NCI-H69 (cell line): ENCODE results near the gene AFF1.
"Not testable (repeated sequence)": the region's sequence is repeated elsewhere in the genome, so short reads cannot be mapped to it uniquely, and the experiment has no call there.

Experiments
- DNase-seq: peaks from one replicate; lab custom pipeline; 2025; lab: John Stamatoyannopoulos, UW

AFF1 gene

GRCh38 chr4:87080462-87080861 lies 145.7 kb downstream of the AFF1 start:
- DNase-seq = no peak

- no peak for DNase-seq
Measured at GRCh38 chr4:87081826-87082225, 147.0 kb downstream of the AFF1 start.

- not testable (repeated sequence) for DNase-seq
Measured at GRCh38 chr4:87085732-87086131, 150.9 kb downstream of the AFF1 start.

- DNase-seq = no peak
Measured at GRCh38 chr4:87086143-87086805, 151.5 kb downstream of the AFF1 start.

DNA sequence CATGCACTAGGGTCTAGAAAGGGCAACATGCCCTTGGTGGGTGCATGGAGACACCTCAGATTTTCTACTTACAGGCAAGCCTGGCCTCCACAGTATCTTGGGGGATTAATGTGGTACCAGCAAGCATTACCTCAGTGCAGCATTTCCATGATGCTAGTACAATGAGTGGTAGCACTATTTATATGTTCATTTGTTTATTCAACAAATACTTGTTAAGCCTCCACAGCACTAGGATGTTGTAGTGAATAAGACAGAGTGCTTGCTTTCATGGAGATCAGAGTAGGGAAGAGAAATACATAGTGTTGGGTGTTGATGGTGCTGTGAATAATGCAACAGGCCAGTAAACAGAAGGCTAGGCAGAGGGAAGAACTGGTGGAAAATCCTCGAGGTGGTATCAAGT lies 152.2 kb downstream of the AFF1 start:
- DNase-seq = no peak

DNA sequence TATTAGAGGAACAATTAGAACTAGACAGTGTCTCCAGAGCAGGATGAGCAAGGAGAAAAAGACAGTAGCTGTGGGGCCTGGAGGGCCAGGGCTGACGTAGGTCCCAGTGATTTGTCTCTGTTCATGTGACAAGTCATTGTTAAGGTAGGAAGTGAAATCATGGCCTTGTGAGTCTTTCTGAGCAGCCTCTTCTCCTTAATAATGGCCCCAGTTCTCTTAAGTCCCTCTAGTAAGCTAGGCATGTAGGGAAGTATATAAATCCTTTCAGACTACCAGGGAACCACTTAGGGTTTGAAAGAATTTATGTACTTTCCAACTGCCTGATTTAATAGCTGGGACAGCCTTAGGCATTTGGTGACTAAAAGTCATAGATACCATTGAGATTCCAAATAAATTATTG lies 152.6 kb downstream of the AFF1 start:
- DNase-seq = peak; percentile 7

- DNase-seq = peak; percentile 55
Measured at GRCh38 chr4:87088186-87088585, 153.4 kb downstream of the AFF1 start.

DNA sequence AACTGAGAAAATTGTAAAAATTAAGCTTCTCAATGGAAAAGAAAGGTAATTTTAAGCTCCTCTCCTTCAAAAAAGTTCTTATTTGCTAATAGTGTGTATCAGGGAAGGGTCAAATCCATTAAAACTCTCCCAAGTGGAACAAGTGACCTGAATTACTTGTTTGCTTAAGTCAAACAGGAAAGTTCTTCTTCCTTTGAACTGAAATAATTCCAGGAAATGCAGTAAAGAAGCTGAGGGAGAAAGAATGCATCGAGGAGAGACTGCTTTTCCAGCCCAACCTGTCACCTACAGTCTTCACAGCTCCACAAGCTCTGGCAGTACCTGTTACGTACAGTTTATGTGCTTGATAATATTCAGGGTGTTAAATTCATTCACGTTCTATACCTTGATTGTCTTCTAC lies 154.6 kb downstream of the AFF1 start:
- DNase-seq = peak; percentile 12

DNA sequence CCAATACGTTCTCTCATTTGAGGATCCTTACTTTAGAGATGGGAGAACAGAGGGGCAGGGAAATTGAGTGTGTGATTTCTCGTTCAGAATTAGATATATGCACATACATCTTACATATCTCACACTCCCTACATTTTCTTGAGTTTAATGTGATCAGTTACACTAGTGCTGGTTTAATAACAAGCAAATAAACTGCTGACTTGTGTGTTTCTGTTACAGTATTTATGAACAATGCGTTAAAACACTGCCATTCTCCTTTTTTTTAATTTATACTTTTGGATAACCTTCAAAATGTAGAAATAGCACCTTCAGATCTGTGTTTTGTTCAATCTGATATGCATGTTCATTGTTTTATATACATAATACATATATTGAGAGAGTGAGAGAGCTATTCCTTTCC lies 155.5 kb downstream of the AFF1 start:
- no peak for DNase-seq

DNA sequence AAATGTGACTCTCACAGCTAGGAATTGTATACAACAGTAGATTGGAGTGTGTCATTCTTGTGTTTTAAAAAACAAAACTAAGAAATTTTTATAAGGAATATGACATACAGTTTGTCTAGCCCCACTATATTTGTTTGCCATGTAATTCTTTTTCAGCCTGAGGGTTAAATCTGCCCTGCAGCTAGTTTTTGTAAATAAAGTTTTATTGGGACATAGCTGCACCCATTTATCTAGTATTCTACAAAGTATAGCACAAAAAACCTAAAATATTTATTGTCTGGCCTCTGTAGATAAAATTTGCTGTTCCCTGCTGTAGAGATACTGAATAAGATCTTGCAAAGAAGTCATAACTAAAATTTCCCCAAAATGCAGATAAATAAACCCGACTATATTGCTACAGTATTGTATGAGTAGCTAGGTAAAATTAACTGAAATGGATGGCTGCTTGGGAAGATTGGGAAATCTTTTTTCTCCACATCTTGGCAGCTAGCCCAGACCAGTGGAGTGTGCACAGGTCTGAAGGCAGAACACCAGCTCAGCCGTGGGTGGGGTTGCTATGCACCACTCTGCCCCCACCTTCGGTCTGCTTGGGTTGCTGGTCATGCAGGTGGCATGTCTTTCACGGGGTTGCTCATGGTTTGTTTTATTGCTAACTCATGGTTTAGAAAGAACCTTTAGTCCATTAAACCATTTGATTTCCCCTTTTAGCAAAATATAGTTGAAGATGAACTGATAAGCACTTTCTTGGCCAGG lies 157.8 kb downstream of the AFF1 start:
- peak; percentile 85 for DNase-seq

DNA sequence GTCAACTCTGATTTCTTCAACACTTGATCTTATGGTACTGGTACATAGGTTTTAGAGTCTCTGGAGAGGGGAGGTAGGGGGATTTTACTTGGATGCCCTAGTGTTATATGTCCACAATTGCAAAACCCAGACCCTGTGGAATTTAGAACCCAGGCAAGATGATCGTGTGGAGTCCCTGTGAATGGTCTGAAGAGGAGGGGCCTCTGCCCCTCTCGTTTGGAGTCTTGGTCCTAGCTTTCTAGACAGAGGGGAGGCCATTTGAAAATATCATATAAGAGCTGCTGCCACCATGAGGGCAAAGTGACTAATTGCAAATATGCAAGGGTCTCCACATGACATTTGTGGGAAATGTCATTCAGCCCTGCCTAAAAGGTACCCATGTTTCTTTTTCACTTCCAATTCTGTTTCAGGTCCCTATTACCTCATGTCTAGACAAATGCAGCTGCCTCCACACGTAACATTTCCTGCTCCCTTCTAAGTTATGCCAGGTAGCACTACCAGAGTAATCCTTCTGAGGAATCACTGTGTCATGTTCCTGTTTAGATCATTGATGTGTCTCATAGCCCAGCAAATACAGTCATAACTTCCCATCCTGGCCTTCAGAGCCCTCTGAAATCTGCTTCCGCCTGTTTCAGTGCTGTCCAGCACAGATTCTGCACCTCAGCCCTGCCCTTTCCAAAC lies 158.8 kb downstream of the AFF1 start:
- DNase-seq = peak; percentile 76

- no peak for DNase-seq
Measured at GRCh38 chr4:87097075-87097474, 162.3 kb downstream of the AFF1 start.

- DNase-seq = peak; percentile 4
Measured at GRCh38 chr4:87100168-87100567, 165.4 kb downstream of the AFF1 start.

DNA sequence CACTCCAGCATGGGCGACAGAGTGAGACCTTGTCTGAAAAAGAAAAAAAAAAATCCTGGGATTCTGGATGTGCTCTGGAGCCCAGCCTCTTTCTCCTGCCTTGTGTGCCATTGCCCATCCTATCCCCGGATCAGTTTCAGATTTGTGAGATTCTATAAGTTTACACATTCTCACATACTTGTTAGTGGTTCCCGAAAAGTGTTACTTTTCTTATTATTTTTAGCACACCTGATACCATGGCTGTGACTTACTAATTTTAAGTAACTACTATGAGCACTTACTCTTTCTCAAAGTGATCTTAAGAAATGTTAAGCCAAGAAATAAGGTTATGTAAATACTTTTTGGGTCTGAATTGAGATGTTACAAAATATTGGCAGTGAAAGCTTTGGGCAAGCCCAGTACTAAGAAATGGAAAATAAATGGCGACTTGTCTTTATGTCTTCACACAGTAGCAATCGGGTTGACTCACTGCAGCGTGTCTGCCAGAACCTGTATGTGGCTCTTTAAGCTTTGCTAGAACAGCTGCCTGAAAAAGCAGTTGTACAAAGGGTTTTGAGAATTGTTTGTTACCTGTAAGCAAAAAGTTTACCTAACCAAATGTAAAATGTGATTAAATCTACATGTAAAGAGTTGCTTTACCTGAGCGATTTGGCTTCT lies 166.9 kb downstream of the AFF1 start:
- DNase-seq = no peak

- no peak for DNase-seq
Measured at GRCh38 chr4:87103086-87103485, 168.3 kb downstream of the AFF1 start.

DNA sequence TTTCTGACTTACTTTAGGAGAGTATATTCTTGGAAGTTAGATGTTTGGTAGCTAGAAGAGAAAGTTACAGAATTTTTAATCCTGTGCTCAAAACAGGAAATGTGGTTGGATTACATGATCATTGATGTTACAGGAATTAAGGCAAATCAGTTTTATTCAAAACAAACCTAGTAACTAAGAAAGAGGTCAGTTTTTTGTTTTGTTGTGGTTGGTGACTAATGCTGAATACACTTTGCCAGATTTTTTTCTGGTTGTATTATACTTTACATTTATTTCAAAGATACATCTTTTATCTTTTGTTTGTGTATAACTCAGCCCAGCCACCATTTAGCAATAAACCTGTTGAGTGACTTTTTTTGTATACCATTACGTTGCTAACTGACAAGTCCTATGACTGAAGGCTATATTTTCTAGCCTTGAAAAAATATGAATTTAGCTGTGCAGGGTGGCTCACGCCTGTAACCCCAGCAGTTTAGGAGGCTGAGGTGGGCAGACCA lies 168.9 kb downstream of the AFF1 start:
- DNase-seq = no peak

DNA sequence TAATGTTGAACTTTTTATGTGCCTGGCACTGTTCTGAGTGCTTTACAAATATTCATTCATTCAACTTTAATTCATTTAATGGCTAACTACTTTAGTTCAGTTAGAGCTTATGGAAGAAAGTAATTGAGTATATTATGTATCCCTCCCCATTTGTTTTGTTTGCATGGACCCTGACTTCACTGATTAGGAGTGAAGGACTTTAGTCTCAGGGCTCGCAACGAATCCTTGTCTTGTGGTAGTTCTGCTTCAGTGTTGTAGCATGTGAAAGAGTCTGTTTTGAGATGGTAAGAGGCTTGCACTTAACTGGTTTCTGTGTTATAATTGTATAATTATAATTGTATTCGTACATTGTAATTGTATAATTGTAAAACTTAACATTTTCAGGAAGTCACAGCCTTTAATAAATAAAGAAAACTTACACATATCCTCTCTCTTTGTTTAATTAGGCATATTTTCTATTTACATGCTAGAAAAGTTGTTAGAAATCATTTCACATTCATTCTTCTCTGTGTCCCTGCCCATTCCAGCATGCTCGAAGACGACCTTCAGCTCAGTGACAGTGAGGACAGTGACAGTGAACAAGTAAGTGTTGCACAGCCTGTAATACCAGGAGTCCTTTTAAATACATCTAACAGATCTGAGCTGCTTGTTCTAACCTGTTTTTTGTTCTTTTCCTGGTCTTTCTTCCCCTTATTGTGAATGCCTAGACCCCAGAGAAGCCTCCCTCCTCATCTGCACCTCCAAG lies 170.5 kb downstream of the AFF1 start:
- no peak for DNase-seq

- peak; percentile 50 for DNase-seq
Measured at GRCh38 chr4:87108142-87108546, 173.3 kb downstream of the AFF1 start.

GRCh38 chr4:87109121-87109520 lies 174.3 kb downstream of the AFF1 start:
- no peak for DNase-seq

- no peak for DNase-seq
Measured at GRCh38 chr4:87109945-87110344, 175.1 kb downstream of the AFF1 start.

DNA sequence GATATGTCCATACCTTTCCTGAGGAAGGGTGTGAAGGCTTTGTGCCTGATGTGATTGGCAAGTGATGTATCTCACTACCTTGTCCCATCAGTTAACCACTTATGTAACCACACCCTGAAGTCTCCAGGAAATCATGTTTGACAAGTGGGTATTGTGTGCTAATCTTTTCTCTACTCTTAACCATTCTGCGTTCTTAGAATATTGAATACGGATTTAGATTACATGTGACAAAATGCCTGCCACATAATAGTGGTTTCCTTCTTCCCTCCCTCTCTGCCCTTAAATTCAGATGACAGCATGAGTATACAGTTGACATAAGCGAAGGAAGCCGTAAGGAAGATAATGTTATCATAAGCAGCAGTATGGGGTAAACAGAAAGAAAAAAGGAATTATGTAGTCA lies 177.3 kb downstream of the AFF1 start:
- no peak for DNase-seq
